HG03354 (cell line): Measurements from ENCODE around the gene CNIH1.
"Not testable (repeated sequence)": the region's sequence is repeated elsewhere in the genome, so short reads cannot be mapped to it uniquely, and the experiment has no call there.

Experiments used
- ATAC-seq: cut with Tn5 transposase; IDR thresholded peaks from one replicate; pipeline ENCODE4 v1.9.1; 2021; ENCODE audit warnings: mild to moderate bottlenecking; ENCODE audit not compliant: unreplicated experiment, poor library complexity, severe bottlenecking

The CNIH1 gene

DNA sequence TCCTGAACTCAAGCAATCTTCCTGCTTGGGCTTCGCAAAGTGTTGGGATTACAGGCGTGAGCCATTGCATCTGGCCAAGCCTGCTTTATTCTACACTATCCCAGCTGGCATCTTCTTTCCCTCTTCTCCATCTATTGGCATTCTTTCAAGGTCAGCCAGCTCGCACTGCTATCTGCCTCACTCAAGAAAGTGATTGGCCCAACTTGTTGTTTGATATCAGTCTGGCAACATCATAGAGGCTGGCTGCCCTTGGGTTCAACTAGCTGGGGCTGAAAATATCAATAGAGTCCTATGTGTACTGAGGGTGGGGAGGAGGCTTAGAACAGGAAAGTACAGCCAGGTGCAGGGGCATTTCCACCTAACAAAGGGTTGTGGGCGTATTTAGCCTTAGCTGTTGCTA lies 30.5 kb upstream of the CNIH1 start:
- ATAC-seq, result no peak

DNA sequence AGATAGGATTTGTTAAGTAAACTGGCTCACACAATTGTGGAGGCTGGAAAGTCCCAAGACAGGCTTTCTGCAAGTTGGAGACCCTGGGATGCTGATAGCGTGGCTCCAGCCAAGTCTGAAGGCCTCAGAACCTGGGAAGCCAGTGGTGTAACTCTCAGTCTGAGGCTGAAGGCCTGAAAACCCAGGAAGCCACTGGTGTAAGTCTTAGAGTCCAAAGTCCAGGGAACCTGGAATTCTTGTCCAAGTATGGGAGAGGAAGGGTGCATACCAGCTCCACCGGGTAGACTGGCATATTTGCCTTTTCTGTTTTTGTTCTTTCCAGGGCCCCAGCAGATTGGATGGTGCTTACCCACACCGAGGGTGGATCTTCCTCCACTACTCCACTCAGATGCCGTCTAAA lies 29.5 kb upstream of the CNIH1 start:
- ATAC-seq, result no peak

GRCh38 chr14:54467280-54467679 lies 26.1 kb upstream of the CNIH1 start:
- no peak for ATAC-seq

DNA sequence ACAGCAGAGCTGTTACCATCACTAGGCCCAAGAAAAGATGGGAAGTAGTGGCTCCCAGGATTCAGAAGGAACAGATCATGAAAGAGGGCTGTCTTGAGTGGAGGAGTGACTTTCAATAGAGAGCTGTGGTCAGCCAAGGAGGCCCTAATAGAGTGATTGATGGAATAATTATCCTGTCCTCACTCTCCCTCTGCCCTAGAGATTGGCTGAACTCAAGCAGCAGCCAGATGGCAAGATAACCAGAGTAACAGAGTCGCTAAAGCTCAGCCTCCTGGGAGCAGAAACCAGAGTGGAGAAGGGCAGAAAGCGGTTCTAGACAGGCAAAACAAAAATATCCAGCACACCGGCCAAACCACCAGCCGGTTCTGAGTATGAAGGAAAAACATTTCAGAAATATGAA lies 24.5 kb upstream of the CNIH1 start:
- ATAC-seq, result no peak

DNA sequence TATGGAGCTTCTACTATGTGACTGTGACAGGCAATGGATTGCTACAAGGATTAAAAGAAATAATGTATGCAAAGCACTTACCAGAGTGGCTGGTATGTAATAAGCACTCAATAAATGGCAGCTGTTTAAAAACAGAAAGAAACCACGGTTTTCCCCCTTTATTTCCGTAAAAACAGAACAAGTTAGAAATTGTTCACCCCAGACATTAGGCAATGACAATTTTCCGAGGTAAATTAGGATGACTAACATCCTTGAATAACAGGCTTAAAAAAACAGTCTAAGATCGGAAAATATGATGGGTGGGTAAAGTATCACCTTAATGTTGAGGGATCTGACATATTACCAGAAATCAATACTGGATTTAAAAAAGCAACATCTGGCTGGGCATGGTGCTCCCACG lies 20.9 kb upstream of the CNIH1 start:
- ATAC-seq, result no peak

- ATAC-seq, result no peak
Observed at GRCh38 chr14:54459106-54459505, 17.9 kb upstream of the CNIH1 start.

DNA sequence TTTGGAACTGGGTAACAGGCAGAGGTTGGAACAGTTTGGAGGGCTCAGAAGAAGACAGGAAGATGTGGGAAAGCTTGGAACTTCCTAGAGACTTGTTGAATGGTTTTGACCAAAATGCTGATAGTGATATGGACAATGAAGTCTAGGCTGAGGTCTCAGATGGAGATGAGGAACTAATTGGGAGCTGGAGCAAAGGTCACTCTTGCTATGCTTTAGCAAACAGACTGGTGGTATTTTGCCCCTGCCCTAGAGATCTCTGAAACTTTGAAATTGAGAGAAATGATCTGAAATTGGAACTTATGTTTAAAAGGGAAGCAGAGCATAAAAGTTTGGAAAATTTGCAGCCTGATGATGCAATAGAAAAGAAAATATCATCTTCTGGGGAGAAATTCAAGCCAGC lies 17.4 kb upstream of the CNIH1 start:
- not testable (repeated sequence) for ATAC-seq

GRCh38 chr14:54457609-54457996 lies 16.4 kb upstream of the CNIH1 start:
- no peak for ATAC-seq

DNA sequence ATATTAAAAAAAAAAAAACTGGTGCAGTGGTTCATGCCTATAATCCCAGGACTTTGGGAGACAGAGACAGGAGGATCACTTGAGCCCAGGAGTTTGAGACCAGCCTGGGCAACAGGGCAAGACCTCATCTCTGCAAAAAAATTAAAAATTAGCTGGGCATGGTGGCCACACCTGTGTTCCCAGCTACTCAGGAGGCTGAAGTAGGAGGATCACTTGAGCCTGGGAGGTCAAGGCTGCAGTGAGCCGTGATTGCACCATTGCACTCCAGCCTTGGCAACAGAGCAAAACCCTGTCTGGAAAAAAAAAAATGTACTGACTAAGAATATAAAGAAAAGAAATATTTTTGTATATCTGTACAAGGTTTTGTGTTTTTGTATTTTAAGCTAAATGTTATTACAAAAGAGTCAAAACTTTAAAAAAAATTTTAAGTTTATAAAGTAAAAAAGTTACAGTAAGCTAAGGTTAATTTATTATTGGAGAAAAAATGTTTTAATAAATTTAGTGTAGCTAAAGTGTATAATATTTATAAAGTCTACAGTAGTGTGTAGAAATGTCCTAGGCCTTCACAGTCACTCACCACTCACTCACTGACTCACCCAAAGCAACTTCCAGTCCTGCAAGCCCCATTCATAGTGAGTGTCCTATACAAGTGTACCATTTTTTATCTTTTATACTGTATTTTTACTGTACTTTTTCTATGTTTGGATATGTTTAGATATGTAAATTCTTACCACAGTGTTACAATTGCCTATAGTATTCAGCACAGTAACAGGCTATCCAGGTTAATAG lies 15.8 kb upstream of the CNIH1 start:
- ATAC-seq, result not testable (repeated sequence)

GRCh38 chr14:54455363-54455762 lies 14.2 kb upstream of the CNIH1 start:
- ATAC-seq, result no peak

GRCh38 chr14:54453990-54454389 lies 12.8 kb upstream of the CNIH1 start:
- ATAC-seq, result not testable (repeated sequence)

- no peak for ATAC-seq
Observed at GRCh38 chr14:54453252-54453651, 12.1 kb upstream of the CNIH1 start.

- no peak for ATAC-seq
Observed at GRCh38 chr14:54451961-54452360, 10.8 kb upstream of the CNIH1 start.

DNA sequence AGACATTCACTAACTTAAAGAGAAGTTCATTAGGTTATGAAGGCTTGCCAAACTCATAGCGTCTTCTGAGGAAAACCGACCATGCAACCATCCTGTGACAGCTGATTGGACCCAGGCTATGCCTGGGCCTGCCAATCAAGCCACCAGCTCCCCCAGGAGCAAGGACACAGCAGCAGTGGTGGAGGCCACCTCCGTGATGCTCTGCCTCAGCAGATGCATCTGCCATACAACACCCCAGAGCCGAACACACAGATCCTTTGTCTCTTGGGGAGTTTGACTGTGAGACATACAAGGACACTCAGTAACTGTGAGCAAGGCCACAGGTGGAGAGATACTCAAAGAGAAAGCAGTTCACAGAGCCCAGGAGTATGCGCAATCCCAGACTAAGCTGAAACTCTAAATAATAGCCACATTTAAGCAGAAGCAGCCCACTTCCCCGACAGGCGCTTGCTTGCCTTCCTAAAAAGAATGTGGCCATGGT lies 10.0 kb upstream of the CNIH1 start:
- ATAC-seq, result no peak

GRCh38 chr14:54450535-54450934 lies 9.4 kb upstream of the CNIH1 start:
- no peak for ATAC-seq

DNA sequence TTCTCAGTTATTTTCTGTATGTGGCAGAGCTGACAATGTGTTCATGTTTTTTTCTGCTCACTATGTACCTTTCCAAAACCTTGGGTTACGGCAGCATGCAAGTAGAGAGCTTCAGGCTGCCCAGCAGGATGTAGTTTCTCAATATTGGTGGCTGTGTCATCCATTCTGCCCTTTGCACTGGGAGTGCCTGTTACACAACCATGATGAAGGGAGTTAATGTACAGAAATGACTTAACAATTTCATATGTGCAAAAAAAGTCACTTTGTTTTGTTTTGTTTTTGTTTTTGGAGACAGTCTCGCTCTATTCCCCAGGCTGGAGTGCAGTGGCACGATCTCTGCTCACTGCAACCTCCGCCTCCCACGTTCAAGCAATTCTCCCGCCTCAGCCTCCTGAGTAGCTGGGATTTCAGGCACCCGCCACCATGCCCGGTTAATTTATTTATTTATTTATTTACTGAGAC lies 6.1 kb upstream of the CNIH1 start:
- ATAC-seq, result no peak

GRCh38 chr14:54446161-54446693 lies 5.1 kb upstream of the CNIH1 start:
- ATAC-seq, result no peak

GRCh38 chr14:54444681-54445080 lies 3.5 kb upstream of the CNIH1 start:
- ATAC-seq, result no peak

GRCh38 chr14:54443981-54444380 lies 2.8 kb upstream of the CNIH1 start:
- ATAC-seq, result no peak

DNA sequence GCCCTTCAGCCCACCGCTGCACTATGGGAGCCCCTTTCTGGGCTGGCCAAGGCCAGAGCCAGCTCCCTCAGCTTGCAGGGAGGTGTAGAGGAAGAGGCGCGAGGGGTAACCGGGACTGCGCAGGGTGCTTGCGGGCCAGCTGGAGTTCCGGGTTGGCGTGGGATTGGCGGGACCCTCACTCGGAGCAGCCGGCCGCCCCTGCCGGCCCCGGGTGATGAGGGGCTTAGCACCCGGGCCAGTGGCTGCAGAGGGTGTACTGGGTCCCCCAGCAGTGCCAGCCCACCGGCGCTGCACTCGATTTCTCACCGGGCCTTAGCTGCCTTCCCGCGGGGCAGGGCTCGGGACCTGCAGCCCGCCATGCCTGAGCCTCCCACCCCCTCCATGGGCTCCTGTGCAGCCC lies 1.8 kb upstream of the CNIH1 start:
- ATAC-seq, result not testable (repeated sequence)

- ATAC-seq, result no peak
Observed at GRCh38 chr14:54440476-54440872, 700 bp downstream of the CNIH1 start.
